Urinary bladder (tissue), 4 donors: ENCODE data around the gene CEND1. TPM values are rescaled to one million over a fixed set of nuclear protein-coding genes. Genes with fewer than 3 reads are reported as not detected.

Experiments used
- DNase-seq: peaks from one replicate; pipeline ENCODE4 v3.0.0-alpha.2; 2015; ENCODE audit errors: extremely low spot score
- H3K27ac ChIP-seq: one replicate; pipeline ENCODE4 v1.5.1; 2013; ENCODE audit warnings: low read depth, mild to moderate bottlenecking, moderate library complexity
- H3K36me3 ChIP-seq: one replicate; pipeline ENCODE4 v1.6.1; 2013; ENCODE audit warnings: mild to moderate bottlenecking, moderate library complexity; ENCODE audit not compliant: insufficient read depth
- H3K4me1 ChIP-seq: one replicate; pipeline ENCODE4 v1.6.1; 2013; ENCODE audit warnings: mild to moderate bottlenecking, moderate library complexity; ENCODE audit not compliant: insufficient read depth
- H3K4me3 ChIP-seq: one replicate; pipeline ENCODE4 v1.5.1; 2013; ENCODE audit warnings: low read depth, low read length
- WGBS: extraction: QIAGEN DNeasy Blood & Tissue Kit; methylation state at CpG from one replicate; pipeline ENCODE4 v1.1.7; 2013; 5-methylcytosine and 5-hydroxymethylcytosine counted together
- polyA plus RNA-seq: library from polyadenylated mRNA; stranded (reverse); fragments of 200-250 nt; gene quantifications from one replicate; pipeline ENCODE4 v1.2.3, GENCODE V29; 2013
- total RNA-seq: library from RNA; depleted of rRNA; stranded (reverse); fragments of >200 nt; gene quantifications from one replicate; pipeline ENCODE4 v1.2.3, GENCODE V29; 2014
- donor health status: healthy with polysubstance abuse.
- donor health status: healthy.

Gene CEND1
- total RNA-seq (not detected), polyA plus RNA-seq (1.4 TPM)

GRCh38 chr11:789943-790342 lies at the start of gene CEND1:
Gene CEND1, minus strand, starts transcription at chr11:790090. Its CDS starts 1,514 bp downstream, at chr11:788576.
- H3K27ac ChIP-seq, result no peak within 1 kb of the TSS
- DNase-seq, result no peak
- no peaks in the 10 kb centered on the region for H3K36me3 ChIP-seq
- no peaks in the 10 kb centered on the region for H3K4me1 ChIP-seq
- 2% methylated on average over 44 of the region's 44 CpGs for WGBS
- no peak within 1 kb of the TSS for H3K4me3 ChIP-seq

GRCh38 chr11:839280-839623 lies 49.4 kb upstream of the CEND1 start:
- WGBS, result 88% methylated on average over 5 of the region's 5 CpGs
- Histone ChIP-seq H3K36me3 (no peaks in the 10 kb centered on the region), H3K27ac (no peak overlapping the region), H3K4me3 (no peak overlapping the region), H3K4me1 (no peaks in the 10 kb centered on the region)
- no peak for DNase-seq

- no peak overlapping the region for H3K27ac ChIP-seq
- no peak for DNase-seq
- no peak overlapping the region for H3K4me3 ChIP-seq
- no peaks in the 10 kb centered on the region for H3K4me1 ChIP-seq
- 41% methylated on average over 17 of the region's 17 CpGs for WGBS
- H3K36me3 ChIP-seq, result no peaks in the 10 kb centered on the region
Measured at GRCh38 chr11:838441-839279, 48.8 kb upstream of the CEND1 start.

GRCh38 chr11:837990-838307 lies 48.1 kb upstream of the CEND1 start:
- 71% methylated on average over 8 of the region's 8 CpGs for WGBS
- no peak for DNase-seq
- no peak overlapping the region for H3K4me3 ChIP-seq
- no peaks in the 10 kb centered on the region for H3K4me1 ChIP-seq
- no peaks in the 10 kb centered on the region for H3K36me3 ChIP-seq
- no peak overlapping the region for H3K27ac ChIP-seq

- no peak overlapping the region for H3K27ac ChIP-seq
- 84% methylated on average over 22 of the region's 22 CpGs for WGBS
- H3K36me3 ChIP-seq, result no peaks in the 10 kb centered on the region
- H3K4me3 ChIP-seq, result no peak overlapping the region
- no peaks in the 10 kb centered on the region for H3K4me1 ChIP-seq
- DNase-seq, result no peak
Measured at GRCh38 chr11:837189-837989, 47.5 kb upstream of the CEND1 start.

- WGBS, result 88% methylated on average over 9 of the region's 9 CpGs
- no peak overlapping the region for H3K27ac ChIP-seq
- no peak for DNase-seq
- H3K4me1 ChIP-seq, result no peaks in the 10 kb centered on the region
- H3K4me3 ChIP-seq, result no peak overlapping the region
- no peaks in the 10 kb centered on the region for H3K36me3 ChIP-seq
Measured at GRCh38 chr11:836700-837099, 46.8 kb upstream of the CEND1 start.

- Histone ChIP-seq H3K36me3 (no peaks in the 10 kb centered on the region), H3K27ac (no peak overlapping the region), H3K4me3 (no peak overlapping the region), H3K4me1 (no peaks in the 10 kb centered on the region)
- no peak for DNase-seq
- 93% methylated on average over 14 of the region's 14 CpGs for WGBS
Measured at GRCh38 chr11:836274-836673, 46.4 kb upstream of the CEND1 start.

- no peak overlapping the region for H3K4me3 ChIP-seq
- H3K4me1 ChIP-seq, result peaks cover under 1% of the 10 kb centered on the region
- DNase-seq, result no peak
- 42% methylated on average over 31 of the region's 31 CpGs for WGBS
- H3K36me3 ChIP-seq, result no peaks in the 10 kb centered on the region
- peak overlapping the region; percentile 46 for H3K27ac ChIP-seq
Measured at GRCh38 chr11:834371-835316, 44.8 kb upstream of the CEND1 start.

- no peaks in the 10 kb centered on the region for H3K36me3 ChIP-seq
- H3K27ac ChIP-seq, result peak overlapping the region; percentile 60
- WGBS, result 51% methylated on average over 9 of the region's 9 CpGs
- no peak for DNase-seq
- peak overlapping the region; percentile 67 for H3K4me3 ChIP-seq
- peaks cover 2% of the 10 kb centered on the region for H3K4me1 ChIP-seq
Measured at GRCh38 chr11:833849-834311, 44.0 kb upstream of the CEND1 start.

- H3K4me3 ChIP-seq, result peak overlapping the region; percentile 67
- DNase-seq, result no peak
- H3K27ac ChIP-seq, result peak overlapping the region; percentile 60
- H3K36me3 ChIP-seq, result no peaks in the 10 kb centered on the region
- H3K4me1 ChIP-seq, result peaks cover 2% of the 10 kb centered on the region
- 1% methylated on average over 55 of the region's 55 CpGs for WGBS
Measured at GRCh38 chr11:833114-833791, 43.4 kb upstream of the CEND1 start.

GRCh38 chr11:832529-833113 lies 42.7 kb upstream of the CEND1 start, which contains the start of gene CD151:
Gene CD151, plus strand, starts transcription at chr11:832952. Its CDS starts 3,118 bp downstream, at chr11:836070.
- DNase-seq, result no peak
- H3K4me3 ChIP-seq, result peak within 1 kb of the TSS; percentile 67
- WGBS, result 3% methylated on average over 62 of the region's 67 CpGs
- peak within 1 kb of the TSS; percentile 60 for H3K27ac ChIP-seq
- H3K36me3 ChIP-seq, result no peaks in the 10 kb centered on the region
- peaks cover 2% of the 10 kb centered on the region for H3K4me1 ChIP-seq

- DNase-seq, result no peak
- Histone ChIP-seq H3K36me3 (no peaks in the 10 kb centered on the region), H3K27ac (no peak overlapping the region), H3K4me1 (peaks cover 2% of the 10 kb centered on the region), H3K4me3 (peak overlapping the region; percentile 67)
- 72% methylated on average over 23 of the region's 23 CpGs for WGBS
Measured at GRCh38 chr11:831961-832528, 42.2 kb upstream of the CEND1 start.
